PFSK-1 (cell line): ENCODE data around the gene PRR9.

ENCODE experiments used
- FOXP2 ChIP-seq: optimal IDR thresholded peaks from 2 replicates; pipeline ENCODE3; 2011; ENCODE audit warnings: borderline replicate concordance, control low read depth, inconsistent platforms; ENCODE audit not compliant: insufficient read depth; ENCODE audit errors: extremely low read length, extremely low read depth
- POLR2AphosphoS5 ChIP-seq: IDR thresholded peaks from 2 replicates; pipeline ENCODE4 v1.6.1; 2012; ENCODE audit warnings: low read depth, mild to moderate bottlenecking, control low read depth, low read length, moderate library complexity
- SIN3A ChIP-seq: IDR thresholded peaks from 2 replicates; pipeline ENCODE4 v1.6.1; 2012; ENCODE audit warnings: mild to moderate bottlenecking, low read length, moderate library complexity, borderline replicate concordance; ENCODE audit not compliant: insufficient read depth
- TAF1 ChIP-seq: IDR thresholded peaks from 2 replicates; pipeline ENCODE4 v1.6.1; 2012; ENCODE audit warnings: low read length, control low read depth, borderline replicate concordance; ENCODE audit not compliant: insufficient read depth
- TF ChIP-seq, protein P1 (sequence below), 2 experiments: IDR thresholded peaks; 2 replicates each; pipeline versions ENCODE4 v1.6.1 to v1.8.0; 2011 to 2012; ENCODE audit warnings: low read depth in 2 of 2, low read length in 2 of 2, control low read depth in 1 of 2, inconsistent platforms in 1 of 2, mild to moderate bottlenecking in 1 of 2, moderate library complexity in 1 of 2; ENCODE audit not compliant: insufficient read depth in 1 of 2

The PRR9 gene

DNA sequence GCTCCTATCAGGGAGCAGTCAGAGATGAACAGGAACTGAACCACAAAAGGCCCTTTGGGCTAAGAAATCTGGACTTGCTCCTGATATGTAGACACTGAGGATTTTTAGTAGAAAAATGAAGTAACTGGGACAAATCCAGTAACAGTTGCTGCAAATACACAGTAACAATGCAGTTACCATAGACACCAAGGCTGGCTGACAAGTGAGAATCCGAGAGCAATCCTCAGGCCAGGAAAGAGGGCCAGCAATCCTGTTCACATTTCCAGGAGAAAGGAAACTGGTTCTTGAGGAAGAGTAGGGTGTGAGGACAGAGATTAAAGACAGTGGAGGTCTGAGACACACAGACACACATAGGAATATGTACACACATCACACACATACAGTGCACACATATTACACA lies 32.8 kb downstream of the PRR9 start:
- TF ChIP-seq, protein P1, sequence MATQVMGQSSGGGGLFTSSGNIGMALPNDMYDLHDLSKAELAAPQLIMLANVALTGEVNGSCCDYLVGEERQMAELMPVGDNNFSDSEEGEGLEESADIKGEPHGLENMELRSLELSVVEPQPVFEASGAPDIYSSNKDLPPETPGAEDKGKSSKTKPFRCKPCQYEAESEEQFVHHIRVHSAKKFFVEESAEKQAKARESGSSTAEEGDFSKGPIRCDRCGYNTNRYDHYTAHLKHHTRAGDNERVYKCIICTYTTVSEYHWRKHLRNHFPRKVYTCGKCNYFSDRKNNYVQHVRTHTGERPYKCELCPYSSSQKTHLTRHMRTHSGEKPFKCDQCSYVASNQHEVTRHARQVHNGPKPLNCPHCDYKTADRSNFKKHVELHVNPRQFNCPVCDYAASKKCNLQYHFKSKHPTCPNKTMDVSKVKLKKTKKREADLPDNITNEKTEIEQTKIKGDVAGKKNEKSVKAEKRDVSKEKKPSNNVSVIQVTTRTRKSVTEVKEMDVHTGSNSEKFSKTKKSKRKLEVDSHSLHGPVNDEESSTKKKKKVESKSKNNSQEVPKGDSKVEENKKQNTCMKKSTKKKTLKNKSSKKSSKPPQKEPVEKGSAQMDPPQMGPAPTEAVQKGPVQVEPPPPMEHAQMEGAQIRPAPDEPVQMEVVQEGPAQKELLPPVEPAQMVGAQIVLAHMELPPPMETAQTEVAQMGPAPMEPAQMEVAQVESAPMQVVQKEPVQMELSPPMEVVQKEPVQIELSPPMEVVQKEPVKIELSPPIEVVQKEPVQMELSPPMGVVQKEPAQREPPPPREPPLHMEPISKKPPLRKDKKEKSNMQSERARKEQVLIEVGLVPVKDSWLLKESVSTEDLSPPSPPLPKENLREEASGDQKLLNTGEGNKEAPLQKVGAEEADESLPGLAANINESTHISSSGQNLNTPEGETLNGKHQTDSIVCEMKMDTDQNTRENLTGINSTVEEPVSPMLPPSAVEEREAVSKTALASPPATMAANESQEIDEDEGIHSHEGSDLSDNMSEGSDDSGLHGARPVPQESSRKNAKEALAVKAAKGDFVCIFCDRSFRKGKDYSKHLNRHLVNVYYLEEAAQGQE (IDR thresholded peaks at IDR 0.05; ENCODE audit: insufficient read depth in 1 of 2, low read depth in 2 of 2, low read length in 2 of 2): no peak

DNA sequence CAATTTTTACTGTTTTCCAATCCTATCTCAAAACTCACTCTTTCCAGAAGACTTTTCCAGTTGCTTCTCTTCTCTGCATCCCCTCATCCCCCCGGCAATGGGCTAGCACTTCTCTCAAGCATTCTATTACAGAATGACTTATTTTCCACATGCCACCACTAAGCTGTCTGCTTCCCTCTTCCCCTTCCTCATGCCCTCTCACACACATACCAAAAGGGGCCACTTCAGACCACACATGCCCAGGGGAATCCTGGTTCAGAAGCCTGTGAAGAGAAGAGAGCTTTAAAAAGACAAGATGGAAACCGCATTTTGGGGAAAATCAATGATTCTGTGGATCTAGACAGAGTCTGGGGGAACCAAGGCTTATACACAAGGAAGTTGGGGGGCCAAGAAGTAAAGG lies 33.7 kb downstream of the PRR9 start:
- TF ChIP-seq, protein P1 (IDR thresholded peaks at IDR 0.05; ENCODE audit: insufficient read depth in 1 of 2, low read depth in 2 of 2, low read length in 2 of 2): no peak
- no peak for TF ChIP-seq TAF1
- no peak for TF ChIP-seq POLR2AphosphoS5
- no peak for TF ChIP-seq FOXP2
- TF ChIP-seq SIN3A: no peak

DNA sequence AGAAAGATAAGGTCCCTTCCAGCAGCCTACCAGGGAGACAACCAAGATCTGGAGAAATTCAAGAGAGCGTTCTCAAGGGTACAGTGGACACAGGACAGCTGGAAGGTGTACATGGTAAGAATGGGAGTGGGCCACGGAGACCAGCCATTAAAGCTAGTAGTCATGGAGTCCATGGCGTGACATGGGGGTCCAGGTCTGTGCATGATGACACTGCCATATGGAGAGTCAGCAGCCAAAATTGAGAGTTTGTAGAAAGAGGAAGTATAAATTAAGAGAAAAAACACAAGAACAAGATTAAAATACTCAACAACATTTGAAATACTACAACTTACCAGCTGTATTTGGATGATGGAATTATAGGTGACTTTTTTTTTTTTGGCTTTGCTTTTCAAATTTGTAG lies 34.2 kb downstream of the PRR9 start:
- TF ChIP-seq TAF1: no peak
- TF ChIP-seq POLR2AphosphoS5: no peak
- TF ChIP-seq FOXP2: no peak
- TF ChIP-seq, protein P1 (IDR thresholded peaks at IDR 0.05; ENCODE audit: insufficient read depth in 1 of 2, low read depth in 2 of 2, low read length in 2 of 2): no peak
- TF ChIP-seq SIN3A: no peak

DNA sequence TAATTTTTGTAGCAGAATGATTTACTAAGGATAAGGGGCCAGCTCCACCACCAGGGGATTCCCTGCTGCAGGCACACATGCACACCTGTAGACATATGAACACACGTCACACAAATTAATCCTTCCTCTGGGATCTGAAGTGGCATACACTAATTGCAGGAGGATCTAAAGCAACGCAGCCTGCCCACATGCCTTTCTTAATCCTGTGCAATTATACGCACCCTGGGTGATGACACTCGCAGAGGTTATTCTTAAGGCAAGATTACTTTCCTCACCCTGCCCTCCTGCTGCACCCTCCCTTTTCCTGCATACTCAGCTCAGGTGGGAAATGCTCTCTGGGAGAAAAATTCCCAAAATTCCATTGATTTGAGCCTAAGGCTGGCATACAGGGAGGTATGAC lies 34.6 kb downstream of the PRR9 start:
- no peak for TF ChIP-seq POLR2AphosphoS5

DNA sequence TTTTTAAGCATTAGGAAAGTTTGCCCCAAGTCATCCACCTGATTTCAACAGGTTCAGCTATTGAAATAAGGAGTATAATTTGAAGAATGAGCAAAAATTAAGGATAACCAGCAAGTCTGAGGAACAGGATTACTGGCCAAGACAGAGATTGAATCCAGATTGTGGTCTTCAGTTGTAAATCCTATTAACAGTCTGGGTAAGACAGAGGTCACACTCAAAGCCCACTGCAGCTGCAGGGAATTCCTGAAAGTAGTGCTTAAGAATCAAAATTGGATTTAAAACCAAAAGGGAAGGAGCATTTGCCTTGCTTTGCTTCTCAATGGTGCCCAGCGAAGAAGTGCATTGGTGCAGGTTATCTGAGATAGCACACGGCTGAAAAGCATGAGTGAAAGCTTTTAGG lies 35.7 kb downstream of the PRR9 start:
- no peak for TF ChIP-seq SIN3A
- TF ChIP-seq, protein P1 (IDR thresholded peaks at IDR 0.05; ENCODE audit: insufficient read depth in 1 of 2, low read depth in 2 of 2, low read length in 2 of 2): no peak
- TF ChIP-seq FOXP2: no peak
- no peak for TF ChIP-seq TAF1
- TF ChIP-seq POLR2AphosphoS5: no peak

DNA sequence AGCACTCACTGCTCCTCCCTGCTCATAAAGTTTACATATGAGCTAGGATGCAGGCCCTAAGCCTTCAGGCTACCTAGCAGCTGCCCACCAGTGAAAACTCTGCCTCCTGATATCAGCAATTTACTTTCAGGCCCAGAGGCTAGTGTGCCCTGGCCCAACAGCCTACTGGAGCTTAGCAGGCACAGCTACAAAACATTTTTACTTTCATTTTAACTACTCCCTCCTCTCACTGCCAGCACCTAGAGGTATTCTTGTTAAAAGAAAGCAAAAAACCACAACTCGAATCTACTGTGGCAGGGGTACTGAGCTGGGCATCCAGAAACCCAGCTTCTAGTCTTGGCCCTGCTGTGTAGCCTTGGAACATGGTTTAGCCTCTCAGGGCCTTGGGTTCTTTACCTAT lies 36.3 kb downstream of the PRR9 start:
- TF ChIP-seq FOXP2: no peak
- no peak for TF ChIP-seq POLR2AphosphoS5
- TF ChIP-seq, protein P1 (IDR thresholded peaks at IDR 0.05; ENCODE audit: insufficient read depth in 1 of 2, low read depth in 2 of 2, low read length in 2 of 2): no peak
- TF ChIP-seq TAF1: no peak
- TF ChIP-seq SIN3A: no peak
